HEK293 (cell line): Measurements from ENCODE around the gene CDH10.

ENCODE experiments used
- GLIS2 ChIP-seq: fragments of 450-650 bp; formaldehyde crosslinking; IDR thresholded peaks from 2 replicates; pipeline ENCODE4 v1.5.1; 2016; ENCODE audit warnings: missing biosample characterization, missing genetic modification characterization
- KLF10 ChIP-seq: fragments of 450-650 bp; IDR thresholded peaks from 2 replicates; pipeline ENCODE4 v1.5.1; 2018; ENCODE audit warnings: missing biosample characterization, mild to moderate bottlenecking, missing genetic modification characterization
- PRDM1 ChIP-seq: fragments of 450-650 bp; formaldehyde crosslinking; IDR thresholded peaks from 2 replicates; pipeline ENCODE4; 2016; ENCODE audit warnings: missing biosample characterization, missing genetic modification characterization
- SETDB1 ChIP-seq: IDR thresholded peaks from one replicate; pipeline ENCODE4 v1.6.1; 2017; ENCODE audit warnings: mild to moderate bottlenecking, low read length, moderate library complexity, mixed read lengths; ENCODE audit not compliant: insufficient read length
- ZNF146 ChIP-seq: fragments of 450-650 bp; formaldehyde crosslinking; IDR thresholded peaks from 2 replicates; pipeline ENCODE4 v1.5.1; 2016; ENCODE audit warnings: missing biosample characterization, missing genetic modification characterization
- ZNF214 ChIP-seq: fragments of 450-650 bp; formaldehyde crosslinking; IDR thresholded peaks from 2 replicates; pipeline ENCODE4 v1.5.1; 2017; ENCODE audit warnings: missing biosample characterization, mild to moderate bottlenecking, missing genetic modification characterization, borderline replicate concordance
- ZNF354C ChIP-seq: fragments of 450-650 bp; formaldehyde crosslinking; IDR thresholded peaks from 2 replicates; pipeline ENCODE4 v1.5.1; 2016; ENCODE audit warnings: missing biosample characterization, missing genetic modification characterization, low read depth, borderline replicate concordance
- ZNF501 ChIP-seq: fragments of 450-650 bp; formaldehyde crosslinking; IDR thresholded peaks from 2 replicates; pipeline ENCODE4 v1.5.1; 2016; ENCODE audit warnings: missing biosample characterization, missing genetic modification characterization
- ZNF558 ChIP-seq: fragments of 450-650 bp; formaldehyde crosslinking; IDR thresholded peaks from 2 replicates; pipeline ENCODE4 v1.5.1; 2016; ENCODE audit warnings: missing biosample characterization, missing genetic modification characterization
- ZNF626 ChIP-seq: fragments of 450-650 bp; sonication (Bioruptor Pico); formaldehyde crosslinking; IDR thresholded peaks from 2 replicates; pipeline ENCODE4 v1.5.1; 2018; ENCODE audit warnings: missing biosample characterization, missing genetic modification characterization, inconsistent platforms
- ZNF792 ChIP-seq: fragments of 450-650 bp; formaldehyde crosslinking; IDR thresholded peaks from 2 replicates; pipeline ENCODE4 v1.5.1; 2016; ENCODE audit warnings: missing biosample characterization, missing genetic modification characterization
- TF ChIP-seq, protein P1 (sequence below): fragments of 450-650 bp; formaldehyde crosslinking; IDR thresholded peaks from 2 replicates; pipeline ENCODE4 v1.5.1; 2016; ENCODE audit warnings: missing biosample characterization, missing genetic modification characterization
- TF ChIP-seq, protein P2 (sequence below): fragments of 450-650 bp; formaldehyde crosslinking; IDR thresholded peaks from 2 replicates; pipeline ENCODE4 v1.5.1; 2016; ENCODE audit warnings: missing biosample characterization, missing genetic modification characterization

DNA sequence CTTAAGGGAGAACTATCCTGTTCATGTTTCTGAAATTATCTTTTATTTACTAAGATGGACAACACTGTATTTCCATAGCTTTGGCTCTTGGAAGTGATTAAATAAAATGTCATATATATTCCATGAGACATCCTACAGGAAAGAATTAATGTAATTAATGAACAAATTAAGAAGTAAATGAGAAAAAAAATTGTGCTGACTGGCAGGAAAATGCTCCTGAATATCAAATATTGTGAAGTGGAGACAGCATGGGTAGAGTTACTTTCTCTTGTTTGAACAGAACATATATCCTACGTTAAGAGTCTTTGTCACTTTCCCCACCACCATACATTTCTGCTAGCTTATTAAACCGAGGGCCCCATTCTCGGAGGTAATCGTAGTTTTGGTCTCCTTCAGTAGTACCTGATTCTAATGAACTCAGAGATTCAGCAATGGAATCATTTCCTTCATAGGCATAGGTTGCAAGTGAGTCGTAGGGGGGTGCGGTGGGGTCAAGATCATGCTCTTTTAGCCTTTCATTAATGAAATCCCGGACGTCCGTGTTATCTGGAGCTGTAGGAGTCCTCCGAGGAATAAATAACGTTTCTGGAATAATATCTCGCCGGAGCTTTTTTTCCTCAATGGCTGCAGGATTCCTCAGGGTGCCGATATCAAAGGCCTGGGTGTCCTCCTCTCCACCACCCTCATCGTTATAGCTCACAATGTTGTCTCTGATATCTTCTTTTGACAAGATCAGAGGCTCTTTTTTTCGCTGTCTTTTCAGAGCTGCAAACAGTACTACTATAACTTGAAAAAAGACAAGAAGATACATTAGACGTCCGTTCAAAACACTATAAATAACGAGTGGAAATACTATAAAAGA, 157.2 kb downstream of the CDH10 start:
- TF ChIP-seq ZNF214 (no peak), ZNF501 (no peak), PRDM1 (tag by site-specific recombination) (no peak), ZNF626 (tag by site-specific recombination) (no peak), SETDB1 (no peak), ZNF354C (tag by site-specific recombination) (no peak), ZNF146 (tag by site-specific recombination) (no peak), KLF10 (no peak), ZNF792 (no peak), ZNF558 (tag by site-specific recombination) (no peak), GLIS2 (tag by site-specific recombination) (no peak)
- TF ChIP-seq, protein P1, sequence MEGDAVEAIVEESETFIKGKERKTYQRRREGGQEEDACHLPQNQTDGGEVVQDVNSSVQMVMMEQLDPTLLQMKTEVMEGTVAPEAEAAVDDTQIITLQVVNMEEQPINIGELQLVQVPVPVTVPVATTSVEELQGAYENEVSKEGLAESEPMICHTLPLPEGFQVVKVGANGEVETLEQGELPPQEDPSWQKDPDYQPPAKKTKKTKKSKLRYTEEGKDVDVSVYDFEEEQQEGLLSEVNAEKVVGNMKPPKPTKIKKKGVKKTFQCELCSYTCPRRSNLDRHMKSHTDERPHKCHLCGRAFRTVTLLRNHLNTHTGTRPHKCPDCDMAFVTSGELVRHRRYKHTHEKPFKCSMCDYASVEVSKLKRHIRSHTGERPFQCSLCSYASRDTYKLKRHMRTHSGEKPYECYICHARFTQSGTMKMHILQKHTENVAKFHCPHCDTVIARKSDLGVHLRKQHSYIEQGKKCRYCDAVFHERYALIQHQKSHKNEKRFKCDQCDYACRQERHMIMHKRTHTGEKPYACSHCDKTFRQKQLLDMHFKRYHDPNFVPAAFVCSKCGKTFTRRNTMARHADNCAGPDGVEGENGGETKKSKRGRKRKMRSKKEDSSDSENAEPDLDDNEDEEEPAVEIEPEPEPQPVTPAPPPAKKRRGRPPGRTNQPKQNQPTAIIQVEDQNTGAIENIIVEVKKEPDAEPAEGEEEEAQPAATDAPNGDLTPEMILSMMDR (tag by site-specific recombination): no peak
- TF ChIP-seq, protein P2, sequence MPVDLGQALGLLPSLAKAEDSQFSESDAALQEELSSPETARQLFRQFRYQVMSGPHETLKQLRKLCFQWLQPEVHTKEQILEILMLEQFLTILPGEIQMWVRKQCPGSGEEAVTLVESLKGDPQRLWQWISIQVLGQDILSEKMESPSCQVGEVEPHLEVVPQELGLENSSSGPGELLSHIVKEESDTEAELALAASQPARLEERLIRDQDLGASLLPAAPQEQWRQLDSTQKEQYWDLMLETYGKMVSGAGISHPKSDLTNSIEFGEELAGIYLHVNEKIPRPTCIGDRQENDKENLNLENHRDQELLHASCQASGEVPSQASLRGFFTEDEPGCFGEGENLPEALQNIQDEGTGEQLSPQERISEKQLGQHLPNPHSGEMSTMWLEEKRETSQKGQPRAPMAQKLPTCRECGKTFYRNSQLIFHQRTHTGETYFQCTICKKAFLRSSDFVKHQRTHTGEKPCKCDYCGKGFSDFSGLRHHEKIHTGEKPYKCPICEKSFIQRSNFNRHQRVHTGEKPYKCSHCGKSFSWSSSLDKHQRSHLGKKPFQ: no peak
